Osteoblast (primary cell): ENCODE data around the gene UNC5C. TPM values are rescaled to one million over a fixed set of nuclear protein-coding genes. Genes with fewer than 3 reads are reported as not detected.

Source experiments
- DNase-seq: peaks from one replicate; pipeline ENCODE4 v3.0.0; 2011; ENCODE audit warnings: low spot score, mixed read lengths; ENCODE audit not compliant: insufficient read length; ENCODE audit errors: missing footprints
- H2AFZ ChIP-seq: 2 replicates; pipeline ENCODE4 v1.6.0; 2011; ENCODE audit warnings: mild to moderate bottlenecking, low read length
- H3K27ac ChIP-seq: 2 replicates; pipeline ENCODE4 v1.5.1; 2011; ENCODE audit warnings: mild to moderate bottlenecking, low read depth, low read length, moderate library complexity
- H3K27me3 ChIP-seq: 2 replicates; pipeline ENCODE4 v1.6.0; 2012; ENCODE audit warnings: mild to moderate bottlenecking, control low read depth, inconsistent platforms, low read length, moderate library complexity; ENCODE audit not compliant: insufficient read depth
- H3K36me3 ChIP-seq: 2 replicates; pipeline ENCODE4 v1.5.1; 2011; ENCODE audit warnings: mild to moderate bottlenecking, low read length, control low read depth, moderate library complexity; ENCODE audit not compliant: insufficient read depth
- H3K4me1 ChIP-seq: 2 replicates; pipeline ENCODE4 v1.5.1; 2011; ENCODE audit warnings: mild to moderate bottlenecking, low read length, control low read depth, moderate library complexity; ENCODE audit not compliant: insufficient read depth
- H3K4me2 ChIP-seq: 2 replicates; pipeline ENCODE4 v1.6.0; 2011; ENCODE audit warnings: mild to moderate bottlenecking, low read length; ENCODE audit not compliant: insufficient read depth
- H3K4me3 ChIP-seq: fragments of 200-600 bp; sonication (generic); 3 replicates; pipeline ENCODE4 v1.5.1; 2012; ENCODE audit warnings: mild to moderate bottlenecking, low read length, inconsistent platforms; ENCODE audit not compliant: insufficient read depth
- H3K79me2 ChIP-seq: 2 replicates; pipeline ENCODE4 v1.6.0; 2012; ENCODE audit warnings: mild to moderate bottlenecking, low read length, control low read depth, inconsistent platforms; ENCODE audit not compliant: insufficient read depth
- H3K9me3 ChIP-seq: 2 replicates; pipeline ENCODE4 v1.5.1; 2011; ENCODE audit warnings: low read depth, low read length, control low read depth
- H4K20me1 ChIP-seq: 2 replicates; pipeline ENCODE4 v1.6.0; 2012; ENCODE audit warnings: mild to moderate bottlenecking, low read length, control low read depth; ENCODE audit not compliant: insufficient read depth
- total RNA-seq: library from RNA; depleted of rRNA; stranded (reverse); fragments of >200 nt; gene quantifications from 2 replicates; pipeline ENCODE4 v1.2.3, GENCODE V29; 2012
- TF ChIP-seq, protein P1 (sequence below): IDR thresholded peaks from 2 replicates; pipeline ENCODE4 v1.5.1; 2011; ENCODE audit warnings: mild to moderate bottlenecking, low read depth, low read length, moderate library complexity; ENCODE audit errors: extremely low read depth

Gene UNC5C
- total RNA-seq, 1 donor: 9.0 TPM

DNA sequence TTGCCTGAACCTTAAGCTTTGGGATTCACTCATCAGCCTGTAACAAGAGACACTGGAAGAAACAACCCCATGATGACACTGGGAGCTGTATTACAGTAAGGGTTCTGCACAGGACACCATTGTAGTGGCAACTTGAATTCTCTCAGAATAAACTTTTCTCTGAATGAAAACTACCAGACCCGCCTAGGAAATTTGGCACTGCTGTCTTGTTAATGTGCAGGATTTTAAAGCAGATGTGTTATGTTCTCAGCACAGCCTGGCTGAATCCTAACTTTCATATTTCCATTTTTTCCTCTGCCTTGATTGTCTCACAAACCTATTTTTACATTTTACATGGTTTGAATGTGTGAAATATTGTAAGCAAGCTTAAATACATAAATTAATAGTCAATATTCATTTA lies 253.6 kb downstream of the UNC5C start:
- no peak overlapping the region for H3K4me3 ChIP-seq
- no peaks in the 10 kb centered on the region for H3K9me3 ChIP-seq
- H3K4me1 ChIP-seq: no peaks in the 10 kb centered on the region
- H3K4me2 ChIP-seq: no peak overlapping the region
- no peak overlapping the region for H2AFZ ChIP-seq
- H3K27me3 ChIP-seq: no peaks in the 10 kb centered on the region
- no peaks in the 10 kb centered on the region for H3K79me2 ChIP-seq
- no peaks in the 10 kb centered on the region for H4K20me1 ChIP-seq
- no peaks in the 10 kb centered on the region for H3K36me3 ChIP-seq
- H3K27ac ChIP-seq: no peak overlapping the region
- TF ChIP-seq, protein P1, sequence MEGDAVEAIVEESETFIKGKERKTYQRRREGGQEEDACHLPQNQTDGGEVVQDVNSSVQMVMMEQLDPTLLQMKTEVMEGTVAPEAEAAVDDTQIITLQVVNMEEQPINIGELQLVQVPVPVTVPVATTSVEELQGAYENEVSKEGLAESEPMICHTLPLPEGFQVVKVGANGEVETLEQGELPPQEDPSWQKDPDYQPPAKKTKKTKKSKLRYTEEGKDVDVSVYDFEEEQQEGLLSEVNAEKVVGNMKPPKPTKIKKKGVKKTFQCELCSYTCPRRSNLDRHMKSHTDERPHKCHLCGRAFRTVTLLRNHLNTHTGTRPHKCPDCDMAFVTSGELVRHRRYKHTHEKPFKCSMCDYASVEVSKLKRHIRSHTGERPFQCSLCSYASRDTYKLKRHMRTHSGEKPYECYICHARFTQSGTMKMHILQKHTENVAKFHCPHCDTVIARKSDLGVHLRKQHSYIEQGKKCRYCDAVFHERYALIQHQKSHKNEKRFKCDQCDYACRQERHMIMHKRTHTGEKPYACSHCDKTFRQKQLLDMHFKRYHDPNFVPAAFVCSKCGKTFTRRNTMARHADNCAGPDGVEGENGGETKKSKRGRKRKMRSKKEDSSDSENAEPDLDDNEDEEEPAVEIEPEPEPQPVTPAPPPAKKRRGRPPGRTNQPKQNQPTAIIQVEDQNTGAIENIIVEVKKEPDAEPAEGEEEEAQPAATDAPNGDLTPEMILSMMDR: no peak
- DNase-seq: no peak

DNA sequence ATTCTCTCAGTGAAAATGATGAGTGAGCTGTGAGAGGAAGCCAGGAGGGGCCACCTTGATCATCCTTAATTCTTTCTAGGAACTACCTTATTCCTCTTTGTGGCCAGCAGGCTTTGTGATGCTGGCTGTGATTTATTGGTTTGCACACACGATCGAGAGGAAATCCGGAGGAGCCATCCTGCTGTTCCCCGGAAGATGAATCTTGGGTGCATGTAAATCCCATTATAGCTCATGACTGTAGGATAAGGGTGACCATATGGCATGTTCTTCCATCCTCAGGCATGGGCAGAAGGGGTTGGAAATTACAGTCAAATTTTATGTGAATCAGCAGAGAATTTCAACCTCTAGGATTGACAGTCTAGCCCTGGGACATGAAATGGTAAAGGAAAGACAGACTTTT lies 254.5 kb downstream of the UNC5C start:
- Histone ChIP-seq H2AFZ (no peak overlapping the region), H3K4me2 (no peak overlapping the region)
- TF ChIP-seq, protein P1: no peak

DNA sequence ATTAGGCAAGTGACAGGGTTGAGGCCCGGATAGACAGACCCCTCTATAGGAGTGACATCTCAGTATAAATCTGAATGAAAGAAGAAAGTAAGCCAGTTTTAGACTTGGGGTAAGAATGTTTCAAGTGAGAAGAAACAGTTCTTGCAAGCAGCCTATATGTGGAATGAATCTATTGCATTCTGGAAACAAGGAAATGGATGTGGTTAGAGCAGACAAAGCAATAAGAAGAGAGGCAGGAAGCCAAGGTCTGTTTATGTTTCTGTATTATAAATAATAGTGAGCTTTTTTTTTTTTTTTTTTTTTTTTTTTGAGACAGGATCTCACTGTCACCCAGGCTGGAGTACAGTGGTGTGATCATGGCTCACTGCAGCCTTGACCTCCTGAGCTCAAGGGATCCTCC lies 255.8 kb downstream of the UNC5C start:
- H2AFZ ChIP-seq: no peak overlapping the region
- no peaks in the 10 kb centered on the region for H3K9me3 ChIP-seq
- TF ChIP-seq, protein P1: no peak
- H3K79me2 ChIP-seq: no peaks in the 10 kb centered on the region
- H3K4me2 ChIP-seq: no peak overlapping the region
- H3K27ac ChIP-seq: no peak overlapping the region
- peaks cover 12% of the 10 kb centered on the region for H3K4me1 ChIP-seq
- no peak overlapping the region for H3K4me3 ChIP-seq
- DNase-seq: no peak
- H3K36me3 ChIP-seq: no peaks in the 10 kb centered on the region
- H3K27me3 ChIP-seq: no peaks in the 10 kb centered on the region
- H4K20me1 ChIP-seq: no peaks in the 10 kb centered on the region

More for the DNA sequence above, 254.5 kb downstream of the UNC5C start:
- no peak overlapping the region for H3K4me3 ChIP-seq
- H3K9me3 ChIP-seq: no peaks in the 10 kb centered on the region
- no peak overlapping the region for H3K27ac ChIP-seq
- H3K27me3 ChIP-seq: no peaks in the 10 kb centered on the region
- no peak for DNase-seq
- no peaks in the 10 kb centered on the region for H3K79me2 ChIP-seq
- no peaks in the 10 kb centered on the region for H3K36me3 ChIP-seq
- H3K4me1 ChIP-seq: peaks cover 4% of the 10 kb centered on the region
- no peaks in the 10 kb centered on the region for H4K20me1 ChIP-seq

DNA sequence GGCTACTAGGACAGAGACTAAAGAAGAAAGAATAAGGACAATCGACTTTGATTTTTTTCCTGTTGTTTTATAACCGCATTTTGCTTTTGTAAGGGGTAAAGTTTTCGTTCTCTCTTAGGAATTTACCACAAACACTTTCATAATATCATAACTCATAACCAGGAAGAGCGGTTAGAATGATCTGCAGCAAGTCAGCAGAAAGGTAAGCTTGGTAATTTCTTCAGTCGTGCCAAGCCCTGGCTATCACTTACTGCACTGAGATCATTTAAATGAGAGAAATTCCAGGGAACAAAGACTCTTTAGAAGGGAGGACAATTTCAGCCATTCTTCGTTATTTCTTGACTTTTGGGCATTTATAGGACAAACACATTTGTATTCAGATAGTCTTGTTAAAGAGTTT lies 258.1 kb downstream of the UNC5C start:
- H3K4me1 ChIP-seq: peaks cover 12% of the 10 kb centered on the region
- TF ChIP-seq, protein P1: no peak
- H2AFZ ChIP-seq: no peak overlapping the region
- H3K27ac ChIP-seq: no peak overlapping the region
- no peak overlapping the region for H3K4me3 ChIP-seq
- DNase-seq: no peak
- no peaks in the 10 kb centered on the region for H3K79me2 ChIP-seq
- no peaks in the 10 kb centered on the region for H4K20me1 ChIP-seq
- H3K4me2 ChIP-seq: no peak overlapping the region
- H3K9me3 ChIP-seq: no peaks in the 10 kb centered on the region
- H3K36me3 ChIP-seq: no peaks in the 10 kb centered on the region
- no peaks in the 10 kb centered on the region for H3K27me3 ChIP-seq
